Amygdala (tissue), 56 donors: ENCODE data around the gene DYNC1I2.
A peak's percentile ranks its signal among the peaks of the same experiment; 100 is the strongest.

Experiments
- DNase-seq, 56 donors: peaks; one replicate each; lab custom pipeline; 2025; lab: John Stamatoyannopoulos, UW

Gene DYNC1I2

DNA sequence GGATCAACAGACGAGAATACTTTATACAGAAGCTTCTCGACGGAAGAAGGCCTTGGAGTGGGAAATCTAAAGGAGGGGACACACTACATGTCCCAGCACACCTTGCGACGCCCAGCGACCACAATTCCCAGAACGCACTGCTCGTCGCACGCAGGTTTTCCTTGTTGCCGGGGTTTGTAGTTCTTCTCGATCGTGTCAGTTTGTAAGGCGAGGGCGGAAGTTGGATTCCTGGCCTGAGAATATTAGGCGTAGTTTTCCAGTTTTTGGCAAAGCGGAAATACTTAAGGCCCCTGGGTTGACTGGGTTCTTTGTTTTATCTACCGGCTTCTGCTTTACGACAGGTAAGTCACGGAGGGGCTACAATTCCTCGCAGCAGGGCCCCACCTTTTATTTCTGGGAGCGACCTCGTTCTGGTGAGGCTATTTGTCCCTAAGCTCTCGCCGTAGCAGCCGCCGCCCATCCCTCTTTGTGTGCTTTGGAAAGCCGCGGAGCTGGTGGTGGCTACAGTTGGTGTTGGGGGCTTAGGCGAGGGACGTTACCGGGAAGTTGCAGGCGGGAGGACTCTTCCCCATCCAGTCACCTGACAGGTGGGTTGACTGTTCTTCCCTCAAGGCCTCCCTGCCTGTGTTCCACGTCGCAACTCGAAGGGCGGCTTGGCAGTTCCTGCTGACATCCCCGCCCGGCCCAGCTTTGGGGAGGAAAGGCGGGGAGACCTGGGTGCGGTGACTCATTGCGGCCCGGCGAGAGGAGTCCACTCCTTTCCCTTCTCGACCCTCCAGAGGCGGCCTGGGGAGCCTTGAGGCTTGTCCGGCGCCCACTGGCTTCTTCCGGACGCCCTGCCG, at the start of gene DYNC1I2:
DYNC1I2 (plus strand) TSS at position 183 of the 842 bp plus-strand sequence. CDS start 2,687 bp downstream, outside the sequence.
- peak; percentile 58 to 99 (median 92) for DNase-seq

DNA sequence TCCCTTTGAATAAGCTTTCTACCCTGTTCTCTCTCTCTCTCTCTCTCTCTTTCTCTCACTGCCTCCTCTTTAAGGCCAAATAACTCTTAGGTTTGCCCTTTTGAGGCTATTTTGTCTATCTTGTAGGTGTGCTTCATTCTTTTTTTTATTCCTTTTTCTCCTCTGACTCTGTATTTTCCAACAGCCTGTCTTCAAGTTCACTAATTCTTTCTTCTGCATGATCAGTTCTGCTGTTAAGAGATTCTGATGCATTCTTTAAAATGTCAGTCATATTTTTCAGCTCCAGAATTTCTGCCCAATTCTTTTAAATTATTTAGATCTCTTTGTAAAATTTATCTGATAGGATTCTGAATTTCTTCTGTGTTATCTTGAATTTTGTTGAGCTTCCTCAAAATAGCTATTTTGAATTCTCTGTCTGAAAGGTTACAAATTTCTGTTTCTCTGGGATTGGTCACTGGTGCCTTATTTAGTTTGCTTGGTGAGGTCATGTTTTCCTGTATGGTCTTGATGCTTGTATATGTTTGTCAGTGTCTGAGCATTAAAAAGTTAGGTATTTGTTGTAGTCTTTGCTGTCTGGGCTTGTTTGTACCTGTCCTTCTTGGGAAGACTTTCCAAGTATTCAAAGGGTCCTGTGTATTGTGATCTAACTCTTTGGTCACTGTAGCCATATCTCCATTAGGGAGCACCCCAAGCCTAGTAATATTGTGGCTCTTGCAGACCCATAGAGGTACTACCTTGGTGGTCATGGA, 35.4 kb upstream of the DYNC1I2 start:
- DNase-seq = no peak

DNA sequence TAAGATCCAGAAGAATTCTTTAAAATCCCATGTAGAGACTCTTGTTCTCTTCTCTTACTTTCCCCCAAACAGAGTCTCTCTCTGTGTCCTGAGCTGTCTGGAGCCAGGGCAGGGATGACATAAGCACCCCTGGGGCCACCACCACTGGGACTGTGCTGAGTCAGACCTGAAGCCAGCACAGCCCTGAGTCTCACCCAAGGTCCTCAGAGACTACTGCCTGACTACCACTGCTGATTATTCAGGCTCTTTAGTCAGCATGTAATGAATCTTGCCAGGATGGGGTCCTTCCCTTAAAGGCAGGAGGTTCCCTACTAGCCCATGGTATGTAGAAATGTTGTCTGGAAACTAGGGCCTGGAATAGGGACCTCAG, 34.9 kb upstream of the DYNC1I2 start:
- no peak for DNase-seq

DNA sequence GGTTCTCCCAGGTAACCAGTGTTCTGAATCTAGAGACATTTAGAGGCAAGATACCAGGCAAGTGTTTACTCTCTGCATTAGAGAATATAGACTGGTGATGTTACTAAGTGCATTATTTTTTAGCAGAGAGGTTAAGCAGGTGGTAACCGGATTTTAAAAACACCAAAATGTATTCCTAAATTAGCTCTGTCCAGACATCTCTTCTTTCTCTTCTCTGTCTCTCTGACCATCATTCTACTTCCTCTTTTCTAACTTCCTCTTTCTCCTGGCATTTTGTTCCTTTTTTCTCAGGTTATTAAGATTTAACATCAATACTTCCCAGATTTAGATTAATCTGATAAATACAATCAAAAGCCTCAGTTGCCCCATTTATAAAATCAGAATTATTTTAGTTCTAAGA, 31.7 kb upstream of the DYNC1I2 start:
- DNase-seq = no peak

DNA sequence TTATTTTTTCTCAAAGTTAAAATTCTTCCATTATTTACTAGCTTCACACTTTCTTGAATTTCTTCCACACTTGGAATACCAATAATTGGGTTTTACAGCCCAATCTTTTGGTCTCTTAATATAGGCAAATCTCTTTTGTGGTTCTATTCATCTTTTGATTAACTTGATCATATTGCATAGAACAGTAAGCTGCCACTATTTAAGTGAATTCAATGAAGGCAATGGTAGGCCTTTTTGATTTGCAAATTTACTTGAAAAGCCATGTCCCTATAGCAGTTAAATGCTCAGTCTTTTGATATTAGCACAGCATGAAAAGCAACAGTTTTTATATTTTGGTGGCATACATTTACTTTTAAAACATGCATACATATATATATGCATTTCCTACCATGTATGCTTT, 20.2 kb upstream of the DYNC1I2 start:
- DNase-seq = no peak

DNA sequence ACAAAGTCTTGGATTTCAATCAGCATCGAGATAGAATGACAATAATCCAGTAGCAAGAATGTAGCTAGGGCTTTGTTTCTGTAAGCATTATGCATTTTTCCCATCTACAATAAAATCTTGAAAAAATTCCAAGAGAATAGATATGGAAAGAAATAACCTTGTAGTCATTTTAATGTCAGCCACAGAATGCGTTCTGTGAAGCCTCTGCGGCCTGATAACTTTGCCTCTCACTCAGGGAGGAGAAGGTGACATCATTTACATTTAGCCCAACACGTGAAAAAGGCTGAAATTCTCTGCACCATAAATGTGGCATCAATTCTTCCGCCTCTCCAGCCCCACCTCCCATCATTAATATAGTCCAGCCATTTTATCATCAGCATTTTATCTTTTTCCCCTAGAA, 19.1 kb upstream of the DYNC1I2 start:
- DNase-seq = no peak

DNA sequence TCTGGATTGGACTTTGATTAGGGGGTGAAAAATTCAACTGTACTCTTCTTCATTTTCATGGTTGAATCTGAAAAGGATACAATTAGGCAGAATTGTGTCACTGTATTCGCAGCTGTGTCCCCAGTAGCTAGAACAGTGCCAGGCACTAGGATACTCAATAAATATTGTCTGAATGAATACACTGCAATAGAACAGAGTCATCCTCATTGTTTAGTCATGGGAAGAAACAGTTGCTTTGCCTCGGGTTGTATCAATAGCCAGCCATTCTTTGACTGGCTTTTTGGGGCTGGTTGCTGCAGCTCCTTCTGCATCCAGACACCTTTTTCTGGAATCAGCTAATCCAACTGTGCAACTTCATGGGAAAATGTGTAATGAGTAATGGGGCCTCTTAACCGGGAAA, 18.1 kb upstream of the DYNC1I2 start:
- peak in 31 of 56 donors; percentile 2 to 84 (median 21) for DNase-seq

DNA sequence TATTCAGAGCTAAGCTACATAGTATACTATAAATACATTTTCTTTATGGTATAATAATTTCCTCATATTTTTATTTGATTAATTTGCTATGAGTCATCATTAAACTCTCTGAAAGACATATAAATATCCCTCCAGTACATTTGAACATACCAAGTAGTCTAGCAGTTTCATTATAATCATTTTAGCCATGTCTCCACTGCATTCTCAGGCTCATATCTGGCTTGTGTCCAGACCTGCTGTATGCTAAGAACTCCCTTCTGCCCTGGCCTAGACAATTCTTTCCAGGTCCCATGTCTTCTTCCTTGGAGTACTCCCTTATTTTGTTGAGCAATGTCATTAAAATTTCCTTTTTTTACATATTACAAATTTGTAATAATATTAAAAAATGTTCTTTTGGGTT, 16.6 kb upstream of the DYNC1I2 start:
- no peak for DNase-seq

DNA sequence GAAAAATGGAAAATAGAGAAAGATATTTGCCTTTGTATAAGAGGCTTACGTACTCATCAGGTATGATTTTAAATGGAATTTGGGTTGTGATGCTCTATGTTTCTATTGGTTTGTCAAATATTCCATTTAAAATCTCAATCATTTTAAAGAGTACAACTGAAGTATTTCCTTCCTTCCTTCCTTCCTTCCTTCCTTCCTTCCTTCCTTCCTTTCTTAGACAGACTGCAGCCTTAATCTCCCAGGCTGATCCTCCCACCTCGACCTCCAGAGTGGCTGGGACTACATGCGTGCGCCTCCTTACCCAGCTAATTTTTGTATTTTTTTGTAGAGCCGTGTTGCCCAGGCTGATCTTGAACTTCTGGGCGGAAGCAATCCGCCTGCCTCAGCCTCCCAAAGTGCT, 15.4 kb upstream of the DYNC1I2 start:
- DNase-seq = no peak

DNA sequence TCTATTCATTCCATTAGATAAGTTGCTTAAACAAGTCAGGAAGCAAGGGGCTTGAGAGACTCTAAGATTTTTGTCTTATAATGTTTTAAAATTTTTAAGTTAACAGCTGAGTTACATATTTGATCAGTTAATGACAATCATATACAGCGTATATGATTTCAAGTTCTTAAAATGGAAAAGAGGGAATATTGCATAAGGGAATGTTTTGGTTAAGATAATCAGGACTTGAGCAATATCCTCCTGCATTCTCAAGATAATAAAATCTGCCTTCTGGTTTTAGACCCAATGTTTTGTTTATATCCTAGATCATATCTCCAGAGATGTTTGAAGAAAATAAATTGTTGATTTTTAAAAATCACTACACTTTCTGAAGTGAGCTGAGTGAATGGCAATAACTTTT, 13.4 kb upstream of the DYNC1I2 start:
- no peak for DNase-seq

DNA sequence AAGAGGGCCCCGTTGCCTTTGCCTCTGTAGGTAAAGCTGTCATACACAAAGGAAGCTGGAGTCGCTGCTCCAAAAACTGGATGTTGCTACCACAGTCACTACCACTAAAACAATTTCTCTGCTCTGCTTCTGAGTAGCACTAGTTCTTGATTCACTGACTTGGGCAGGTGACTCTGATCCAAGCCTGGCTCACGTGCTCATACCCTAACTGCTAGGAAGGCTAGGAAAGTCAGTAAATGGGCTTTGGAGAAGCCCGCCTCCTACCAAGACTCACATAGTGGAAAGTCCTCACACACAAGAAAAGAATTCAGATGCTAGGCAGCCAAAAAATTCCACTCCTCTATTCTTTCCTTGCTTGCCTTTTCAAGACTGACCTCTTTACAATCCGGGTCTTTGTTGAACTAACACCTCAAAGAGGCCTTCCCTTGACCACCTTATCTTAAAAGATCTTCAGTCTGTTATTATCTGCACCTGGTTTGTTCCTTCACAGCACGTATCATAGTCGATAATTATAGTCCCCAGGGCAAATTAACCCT, 11.4 kb upstream of the DYNC1I2 start:
- DNase-seq = no peak

DNA sequence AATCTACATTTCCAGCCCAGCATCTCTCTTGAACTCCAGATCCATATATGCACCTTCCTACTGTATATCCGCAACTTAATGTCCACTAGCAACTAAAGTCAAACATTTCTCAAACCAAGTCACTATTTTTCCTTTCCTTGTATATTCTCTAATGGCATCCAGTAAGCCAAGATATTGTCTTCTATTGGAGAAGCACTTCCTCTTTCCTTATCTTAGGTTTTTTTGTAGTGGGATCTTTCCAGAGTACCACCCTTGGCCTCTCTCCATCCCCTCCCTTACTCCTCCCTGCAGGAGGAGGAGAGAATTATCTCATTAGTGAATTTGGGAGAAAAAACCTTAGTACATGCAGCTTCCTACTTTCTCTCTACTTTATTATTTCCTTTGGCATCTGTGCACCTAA, 8.7 kb upstream of the DYNC1I2 start:
- no peak for DNase-seq

DNA sequence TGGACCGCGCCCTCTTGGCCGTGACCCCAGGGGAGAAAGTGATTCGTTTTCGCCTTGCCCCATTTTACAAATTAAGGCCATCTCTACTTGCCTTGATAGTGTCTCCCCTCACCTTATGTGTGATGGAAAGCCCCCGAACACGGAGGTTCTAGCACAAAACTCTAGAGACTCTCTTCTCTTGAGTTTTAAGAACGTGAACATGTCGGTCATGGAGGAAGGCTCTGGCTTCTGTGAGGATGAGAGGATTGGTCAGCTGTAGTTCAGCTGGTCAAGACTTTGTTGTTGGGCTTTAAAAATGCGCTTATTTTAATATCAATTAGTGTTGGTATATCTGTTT, 828 bp downstream of the DYNC1I2 start:
- DNase-seq = no peak

DNA sequence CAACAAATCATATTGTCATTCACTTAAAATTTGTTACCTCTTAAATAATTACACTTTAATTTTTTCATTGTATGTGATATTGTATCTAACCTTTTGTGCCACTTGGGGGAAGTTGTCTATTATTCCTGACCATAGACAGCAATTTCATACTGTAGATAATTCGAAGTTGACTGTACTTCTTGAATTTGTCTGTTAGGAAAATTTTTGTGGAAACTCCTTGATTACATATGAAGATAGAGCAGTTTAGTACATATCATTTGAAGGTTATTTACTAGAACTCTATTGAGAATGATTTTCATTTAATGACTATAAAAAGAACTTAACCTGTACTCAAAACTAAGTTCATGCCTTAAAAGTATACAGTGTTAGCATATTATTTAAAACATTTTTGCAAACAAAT, 5.1 kb downstream of the DYNC1I2 start:
- no peak for DNase-seq

DNA sequence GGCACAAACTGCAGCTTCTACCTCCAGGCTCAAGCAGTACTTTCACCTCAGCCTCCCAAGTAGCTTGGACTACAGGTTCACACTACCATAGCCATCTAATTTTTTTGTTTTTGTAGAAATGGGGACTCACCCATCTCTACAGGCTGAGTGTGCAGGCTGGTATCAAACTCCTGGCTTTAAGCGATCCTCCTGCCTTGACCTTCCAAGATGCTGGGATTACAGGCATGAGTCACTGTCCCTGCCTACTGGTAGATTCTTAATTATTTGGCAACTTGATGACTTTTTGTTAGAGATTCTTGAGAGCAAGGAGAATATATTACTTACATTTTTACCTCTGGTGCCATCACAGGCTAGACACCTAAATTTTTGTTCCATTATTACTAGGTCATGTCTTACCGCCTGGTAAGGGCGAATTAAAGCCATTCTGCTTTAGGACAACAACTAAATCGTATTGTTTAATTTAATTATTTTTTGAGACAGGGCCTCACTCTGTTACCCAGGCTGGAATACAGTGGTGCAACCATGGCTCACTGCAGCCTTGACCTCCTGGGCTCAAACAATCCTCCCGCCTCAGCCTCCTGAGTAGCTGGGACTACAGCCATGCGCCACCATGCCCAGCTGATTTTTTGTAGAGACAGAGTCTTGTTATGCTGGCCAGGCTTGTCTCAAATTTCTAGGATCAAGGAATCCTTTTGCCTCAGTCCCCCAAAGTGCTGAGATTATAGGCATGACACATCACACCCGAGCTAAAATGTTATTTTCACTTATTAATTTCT, 15.7 kb downstream of the DYNC1I2 start:
- no peak for DNase-seq

DNA sequence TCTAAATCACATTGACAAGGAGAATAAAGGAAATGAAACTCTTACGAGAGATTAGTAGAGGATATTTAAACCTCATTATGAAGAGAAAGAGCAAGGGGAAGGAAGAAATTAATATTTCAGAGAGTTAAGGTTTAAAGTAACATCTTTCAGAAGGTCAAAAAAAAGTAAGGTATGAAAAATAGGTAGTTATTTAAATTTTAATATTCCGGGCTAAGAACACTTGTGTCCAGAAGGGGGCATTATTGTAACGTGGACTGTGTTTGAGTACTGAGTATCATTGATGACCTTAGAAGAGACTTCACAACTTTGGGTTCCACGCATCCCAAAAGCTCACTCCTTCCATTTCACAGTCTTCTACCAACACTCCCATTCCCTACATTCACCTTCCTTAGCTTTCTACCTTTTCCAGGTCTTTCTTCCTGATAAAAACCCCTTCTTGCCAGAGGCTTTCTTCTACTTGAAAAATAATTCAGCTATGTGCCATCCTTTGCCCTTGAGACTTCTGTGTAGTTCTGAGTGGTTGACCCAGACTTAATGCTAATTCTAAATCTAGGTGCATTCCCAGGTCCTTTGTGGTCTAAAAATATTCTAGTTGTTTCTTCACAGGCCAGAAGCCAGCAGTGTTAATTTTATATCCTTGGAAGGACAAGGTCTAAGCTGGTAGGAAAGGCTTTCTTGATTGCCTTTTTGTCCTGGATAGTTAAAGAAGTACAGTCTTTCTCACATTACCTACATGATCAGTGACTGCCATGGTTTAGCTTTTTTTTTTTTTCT, 16.5 kb downstream of the DYNC1I2 start:
- DNase-seq = no peak

DNA sequence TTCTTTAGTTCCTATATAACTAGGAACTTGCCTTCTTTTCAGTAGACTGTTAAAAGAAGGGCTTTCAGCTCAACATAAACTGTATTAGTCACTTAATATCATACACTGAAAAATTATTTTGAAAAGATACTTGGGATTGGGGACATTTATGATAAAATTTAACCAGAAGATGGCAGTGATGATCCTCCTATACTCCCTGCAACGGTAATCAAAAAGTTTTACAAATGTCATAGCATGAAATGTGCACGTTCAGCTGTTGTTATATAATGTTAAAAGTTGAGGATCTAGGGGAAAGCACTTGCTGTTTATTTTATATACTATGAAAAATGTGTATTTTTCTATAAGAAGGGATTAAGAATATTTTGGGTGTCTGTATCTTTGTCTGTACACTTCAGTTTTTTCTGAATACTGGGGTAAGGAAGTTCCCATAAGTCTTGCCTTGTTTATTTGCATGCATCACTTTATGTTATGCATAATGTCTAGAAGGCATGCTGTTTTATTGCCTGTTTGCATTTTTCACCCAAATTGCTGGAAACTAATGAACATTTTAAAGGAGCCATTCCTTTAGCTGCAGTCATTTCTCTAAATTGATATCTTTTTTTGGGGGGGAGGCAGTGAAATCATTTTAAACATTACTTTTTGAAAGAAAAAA, 19.0 kb downstream of the DYNC1I2 start:
- no peak for DNase-seq

DNA sequence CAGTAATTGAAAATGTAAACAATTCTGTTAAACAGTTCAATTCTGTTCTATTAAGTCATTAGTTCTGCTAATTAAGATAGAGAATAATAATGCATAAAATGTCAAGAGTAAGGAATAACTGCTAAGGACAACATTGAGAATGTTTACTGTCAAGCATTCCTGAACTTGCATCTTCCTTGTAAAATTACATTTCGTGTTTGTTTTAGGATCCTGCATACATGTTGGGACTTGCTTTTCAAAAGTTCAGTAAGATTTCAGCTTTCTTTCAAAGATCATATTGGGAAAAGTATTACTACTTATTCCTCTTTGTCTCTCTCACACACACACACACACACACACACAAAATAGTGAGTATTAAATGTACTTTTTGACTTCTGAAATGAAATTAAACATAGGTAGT, 20.5 kb downstream of the DYNC1I2 start:
- no peak for DNase-seq

DNA sequence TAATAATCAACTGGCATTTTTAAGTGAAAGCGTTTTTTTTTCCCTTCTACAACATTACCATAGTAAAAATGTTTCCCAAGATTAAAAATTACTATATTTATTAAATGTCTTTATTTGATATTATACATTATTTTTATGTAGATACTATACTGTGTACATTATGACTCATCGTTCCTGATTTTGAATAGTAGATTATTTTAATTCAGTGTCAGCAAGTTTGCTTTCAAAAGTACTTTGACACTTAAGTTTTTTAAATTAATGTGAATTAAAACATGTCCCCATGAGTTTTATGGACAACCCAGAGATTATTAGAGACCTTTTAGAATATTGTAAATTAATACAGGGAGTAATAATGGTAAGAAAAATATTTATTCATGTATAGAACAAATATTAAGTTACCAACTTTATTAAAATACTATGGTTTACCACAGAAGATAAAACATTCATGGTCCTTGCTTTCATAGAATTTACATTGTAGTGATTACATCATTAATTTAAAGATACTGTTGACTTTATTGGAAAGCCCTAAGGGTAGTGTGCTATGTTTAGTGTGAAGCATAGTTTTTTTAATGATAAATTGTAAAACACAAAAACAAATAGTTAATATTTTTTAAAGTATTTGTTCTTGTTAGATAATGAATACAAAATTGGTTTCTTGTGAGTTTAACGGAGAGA, 21.9 kb downstream of the DYNC1I2 start:
- DNase-seq = no peak
